HUDEP-2 (cell line): ENCODE measurements around the gene PIGM.
A peak's percentile ranks its signal among the peaks of the same experiment; 100 is the strongest.
"Not testable (repeated sequence)": the region's sequence is repeated elsewhere in the genome, so short reads cannot be mapped to it uniquely, and the experiment has no call there.

Experiments
- DNase-seq, 76 experiments: peaks; one replicate each; lab custom pipeline; 2025; ENCODE audit not compliant: unreplicated experiment in 76 of 76; lab: John Stamatoyannopoulos, UW

The PIGM gene

DNA sequence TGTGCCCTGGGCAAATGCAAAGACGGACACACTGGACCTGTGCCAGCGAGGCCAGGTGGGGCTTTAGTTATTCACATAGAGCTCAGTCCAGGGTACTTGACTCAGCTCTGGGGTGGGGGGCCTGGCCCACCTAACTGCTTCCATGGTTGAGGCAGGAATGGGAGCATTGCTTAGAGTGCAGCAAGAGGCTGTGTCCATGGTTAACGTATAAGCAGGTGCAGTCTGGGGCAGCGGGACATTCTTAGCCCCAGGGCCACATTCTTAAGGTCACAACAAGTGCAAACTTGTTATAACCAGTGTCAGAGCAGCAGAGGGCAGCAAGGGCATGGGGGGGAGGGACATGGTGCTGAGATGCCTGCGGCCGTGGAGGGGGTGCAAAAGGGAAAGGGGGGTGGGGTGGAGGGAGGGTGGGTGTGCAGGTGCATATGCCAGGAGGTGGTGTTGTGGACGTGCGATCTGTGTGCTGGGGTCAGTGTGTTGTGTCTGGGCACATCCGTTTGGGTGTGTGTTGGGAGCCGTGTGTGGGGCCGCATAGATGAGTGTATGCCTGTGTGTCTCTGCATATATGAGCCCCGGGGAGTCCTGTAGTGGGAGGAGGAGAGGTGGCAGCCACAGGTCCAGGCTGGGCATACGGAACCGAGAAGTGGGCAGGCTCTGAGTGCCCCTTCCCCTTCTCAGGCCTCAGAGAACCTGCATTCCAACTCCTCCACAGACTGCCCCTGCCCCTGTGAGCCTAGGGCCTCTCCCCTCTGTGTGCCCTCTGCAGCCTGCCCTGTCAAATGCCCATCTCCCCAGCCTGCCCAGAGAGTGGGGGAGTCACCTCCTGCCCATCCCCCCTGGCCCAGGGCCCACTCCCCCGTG, 29.8 kb upstream of the PIGM start:
- no peak for DNase-seq

DNA sequence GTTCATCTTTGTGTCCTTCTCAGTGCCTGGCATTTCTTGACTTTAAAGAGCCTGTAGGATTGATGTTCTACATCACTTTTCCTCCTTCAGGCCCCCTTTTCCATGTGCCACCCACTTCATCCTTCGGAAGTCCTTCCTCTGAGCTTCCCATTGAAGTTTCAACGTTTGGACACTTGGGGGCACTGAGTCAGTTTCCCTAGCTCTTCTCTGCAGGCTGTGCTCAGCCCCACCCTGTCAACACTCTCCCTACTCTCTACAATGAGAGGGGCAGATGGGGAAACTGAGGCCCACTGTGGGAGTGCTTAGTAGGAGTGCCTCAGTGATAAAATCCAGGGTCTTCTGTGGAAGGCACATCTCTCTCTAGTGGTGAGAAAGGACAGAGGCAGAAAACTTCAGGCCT, 26.3 kb upstream of the PIGM start:
- DNase-seq, result peak in 1 of 76 experiments; percentile 7

DNA sequence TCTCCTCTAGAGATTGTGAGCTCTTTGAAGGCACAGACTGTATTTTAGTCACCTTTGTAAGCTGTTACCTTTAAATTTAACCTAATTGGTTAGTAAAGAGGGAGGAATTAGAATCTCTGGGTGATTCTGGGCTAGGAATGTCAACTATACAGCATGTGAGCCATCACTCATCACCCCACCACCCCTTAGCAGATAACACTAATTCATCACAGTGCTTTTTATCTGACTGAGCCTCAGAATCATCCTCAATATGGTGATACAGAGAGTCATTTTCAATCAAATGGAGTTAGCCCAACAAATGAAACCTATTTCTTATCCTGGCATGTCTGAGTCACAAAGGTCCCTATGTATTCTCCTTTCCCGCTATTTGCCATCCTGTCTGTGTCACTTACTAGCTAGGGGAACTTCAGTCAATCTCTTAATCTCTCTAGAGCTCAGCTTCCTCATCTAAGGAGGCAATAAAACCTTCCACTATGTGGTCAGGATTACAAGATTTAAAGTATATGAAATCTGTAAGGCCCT, 24.9 kb upstream of the PIGM start:
- DNase-seq, result no peak

DNA sequence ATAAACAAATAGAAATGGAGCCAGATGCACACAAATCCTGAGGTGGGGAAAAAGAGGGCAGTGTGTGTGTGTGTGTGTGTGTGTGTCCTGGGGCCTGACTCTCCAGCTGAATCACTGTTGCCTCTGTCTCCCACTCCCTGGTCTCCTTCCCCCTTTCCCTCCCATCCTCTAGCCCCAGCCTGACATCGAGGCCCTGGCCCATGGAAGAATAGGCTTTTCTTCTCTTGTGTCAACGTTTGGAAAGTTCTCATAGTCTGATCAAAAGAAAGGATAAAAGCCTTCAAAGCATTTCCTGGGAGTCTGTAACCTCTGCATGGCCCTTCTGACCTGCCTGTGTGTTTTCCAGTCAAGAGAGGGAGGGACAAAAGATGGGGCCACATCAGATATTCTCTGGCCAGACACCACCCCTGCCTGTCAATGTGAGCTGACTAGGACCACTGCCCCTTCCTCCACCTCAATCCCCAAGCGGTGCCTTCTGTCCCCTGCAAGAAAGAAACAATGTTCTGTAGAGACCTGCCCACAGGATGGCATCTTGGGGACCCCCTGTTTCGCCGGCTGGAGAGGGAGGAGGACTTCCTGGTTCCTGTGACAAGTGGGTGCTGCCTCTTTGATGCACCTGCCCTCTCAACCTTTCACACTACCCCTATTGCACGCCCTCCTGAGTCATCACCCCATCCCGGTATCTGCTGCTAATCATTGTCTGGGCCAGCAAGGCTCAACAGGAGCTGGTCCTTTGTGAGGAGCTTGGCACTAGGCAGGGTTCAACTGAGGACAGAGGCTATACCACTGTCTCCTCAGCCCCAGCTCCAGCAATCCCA, 22.0 kb upstream of the PIGM start:
- DNase-seq, result no peak

DNA sequence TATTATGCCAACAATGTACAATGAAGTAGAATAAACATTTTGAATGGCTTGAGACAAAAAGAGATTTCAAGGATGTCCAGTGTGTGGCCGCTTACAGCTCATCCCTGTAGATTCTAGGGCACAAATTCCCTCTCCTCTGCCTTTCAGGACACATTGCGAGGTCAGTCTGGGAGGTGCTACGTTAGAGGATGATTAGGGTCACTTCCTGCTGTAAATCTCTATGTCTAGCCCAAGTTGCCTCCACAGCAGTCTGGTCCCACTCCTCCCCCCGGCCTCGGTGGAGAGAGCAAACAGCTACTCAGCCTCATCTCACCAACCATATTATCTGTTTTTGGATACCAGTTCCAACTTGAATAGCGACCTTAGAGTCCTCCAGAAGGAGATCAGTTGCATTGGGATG, 21.1 kb upstream of the PIGM start:
- DNase-seq, result no peak

DNA sequence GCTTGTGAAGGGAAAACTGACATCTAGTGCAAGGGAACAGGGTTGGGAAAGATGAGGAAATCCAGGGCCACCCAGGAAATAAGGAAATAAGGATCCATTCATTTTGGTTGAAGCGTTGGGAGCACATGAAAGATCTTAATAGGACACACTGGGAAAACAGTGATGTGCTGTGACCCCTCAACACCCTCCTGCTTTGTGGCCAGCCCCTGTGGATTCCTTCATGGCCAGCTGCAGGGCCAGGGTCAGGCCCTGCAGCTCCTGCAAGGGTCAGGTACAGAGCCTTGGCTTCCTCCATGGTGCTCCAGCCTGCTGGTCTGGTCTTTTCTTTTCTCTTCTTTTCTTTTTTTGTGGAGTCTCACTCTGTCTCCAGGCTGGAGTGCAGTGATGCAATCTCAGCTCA, 18.8 kb upstream of the PIGM start:
- no peak for DNase-seq

DNA sequence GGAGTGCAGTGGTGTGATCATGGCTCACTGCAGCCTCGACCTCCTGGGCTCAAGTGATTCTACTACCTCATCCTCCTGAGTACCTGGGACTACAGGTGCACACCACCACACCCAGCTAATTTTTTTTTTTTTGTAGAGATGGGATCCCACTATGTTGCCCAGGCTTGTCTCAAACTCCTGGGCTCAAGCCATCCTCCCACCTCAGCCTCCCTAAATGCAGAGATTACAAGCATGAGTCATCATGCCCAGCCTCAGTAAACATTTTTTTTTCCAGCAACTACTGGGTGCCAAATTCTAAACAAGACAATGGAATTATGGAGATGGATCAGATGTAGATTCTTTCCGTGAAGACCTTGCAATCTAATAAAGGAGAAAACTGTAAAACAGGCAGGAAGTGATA, 18.4 kb upstream of the PIGM start:
- not testable (repeated sequence) for DNase-seq

DNA sequence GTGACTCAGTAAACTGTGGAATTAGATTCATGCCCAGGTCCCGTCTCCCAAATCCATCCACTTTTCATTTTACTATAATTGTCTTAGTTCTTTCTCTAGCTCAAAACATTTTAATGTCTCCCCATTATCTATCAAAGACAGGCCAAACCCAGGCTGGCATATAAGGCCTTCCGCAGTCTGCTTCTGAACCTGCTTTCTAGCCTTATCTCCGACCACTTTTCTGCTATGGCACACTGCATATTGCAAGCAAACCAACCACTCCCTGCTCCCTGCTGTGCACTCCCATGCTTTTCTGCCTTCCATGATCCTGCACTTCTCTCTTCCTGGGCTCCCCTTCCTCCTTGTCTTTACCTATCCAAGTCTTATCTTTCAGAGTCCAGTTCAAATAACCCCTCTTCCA, 17.3 kb upstream of the PIGM start:
- DNase-seq, result peak in 62 of 76 experiments; percentile 4 to 75 (median 38)

DNA sequence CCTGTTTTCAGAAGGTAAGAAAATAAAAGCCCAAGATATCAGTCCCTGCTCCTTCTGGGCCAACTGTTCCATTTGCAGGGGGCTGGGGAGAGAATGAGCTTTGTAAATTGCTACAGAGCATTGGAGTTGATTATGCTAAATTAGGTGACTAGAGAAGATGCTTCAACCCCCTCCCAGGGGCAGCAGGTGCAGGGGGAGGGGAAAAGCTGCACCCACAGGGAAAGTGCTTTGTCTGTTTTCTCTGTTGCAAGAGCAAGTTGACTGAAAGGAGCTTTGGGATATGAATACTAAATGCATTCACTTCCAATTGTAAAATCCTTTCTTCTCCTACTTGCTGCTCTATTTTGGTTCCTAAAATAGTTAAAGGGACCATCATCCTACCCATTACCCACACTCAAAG, 16.5 kb upstream of the PIGM start:
- DNase-seq, result no peak

DNA sequence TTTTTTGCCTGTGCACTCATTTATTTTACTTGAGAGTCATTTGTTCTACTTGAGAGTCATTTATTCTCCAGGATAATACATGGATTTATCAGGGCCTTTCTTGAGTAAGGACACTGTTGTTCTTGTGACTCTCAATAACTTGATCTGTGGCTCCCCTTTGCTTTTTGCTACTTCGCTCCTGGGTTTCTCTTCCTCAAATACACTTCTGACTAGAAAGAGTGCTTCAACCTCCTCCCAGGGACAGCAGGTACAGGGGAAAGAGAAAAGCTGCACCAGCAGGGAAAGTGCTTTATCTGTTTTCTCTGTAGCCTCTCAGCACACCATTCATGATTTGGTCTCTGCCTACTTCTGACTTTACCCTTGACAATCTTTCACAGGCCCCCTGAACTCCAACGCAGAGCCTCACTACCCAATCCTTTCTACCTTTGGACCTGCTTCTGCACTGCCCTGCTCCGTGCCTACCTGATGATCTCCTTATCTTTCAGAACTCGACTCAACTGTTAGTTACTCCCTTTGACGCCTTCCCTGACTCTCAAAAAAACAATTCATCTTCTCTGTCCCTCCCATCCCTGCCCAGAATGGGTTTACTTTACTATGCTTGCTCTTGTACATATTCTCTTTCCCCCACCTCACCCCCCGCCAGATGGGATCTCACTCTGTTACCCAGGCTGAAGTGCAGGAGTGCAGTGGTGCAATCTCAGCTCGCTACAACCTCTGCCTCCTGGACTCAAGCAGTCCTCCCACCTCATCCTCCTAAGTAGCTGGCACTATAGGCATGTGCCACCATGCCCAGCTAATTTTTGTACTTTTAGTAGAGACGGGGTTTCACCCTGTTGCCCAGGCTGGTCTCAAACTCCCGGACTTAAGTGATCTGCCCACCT, 15.6 kb upstream of the PIGM start:
- DNase-seq, result peak in 4 of 76 experiments; percentile 6 to 13 (median 11)

DNA sequence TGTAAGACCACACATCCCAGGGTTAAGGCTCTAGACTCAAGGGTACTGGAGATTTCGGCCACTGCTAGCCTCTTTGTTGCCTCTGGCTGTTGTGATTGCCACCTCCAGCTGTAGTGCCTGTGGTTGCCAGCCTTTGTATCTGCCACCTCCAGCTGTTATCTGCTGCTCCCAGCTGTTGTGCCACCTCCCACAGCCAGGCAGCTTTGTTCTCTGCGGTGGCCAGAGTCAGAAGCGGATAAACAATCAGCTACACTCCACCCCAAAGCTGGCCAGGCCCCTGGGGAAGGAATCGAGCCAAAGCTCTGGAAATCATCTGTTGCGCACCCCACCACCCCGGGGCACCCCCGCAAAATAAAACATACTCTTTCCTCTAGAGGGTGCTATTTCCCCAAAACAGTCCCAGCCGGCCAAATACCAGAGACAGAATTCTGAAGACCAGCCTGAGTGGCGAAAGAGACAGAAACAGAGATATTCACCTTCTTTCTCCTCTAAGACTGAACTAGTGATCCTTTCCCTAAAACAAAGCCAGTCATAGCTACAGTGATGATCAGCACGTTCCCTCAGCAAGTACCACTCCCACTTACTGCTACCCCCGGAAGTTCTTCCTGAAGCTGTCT, 14.8 kb upstream of the PIGM start:
- DNase-seq, result peak; percentile 25 to 99 (median 97)

DNA sequence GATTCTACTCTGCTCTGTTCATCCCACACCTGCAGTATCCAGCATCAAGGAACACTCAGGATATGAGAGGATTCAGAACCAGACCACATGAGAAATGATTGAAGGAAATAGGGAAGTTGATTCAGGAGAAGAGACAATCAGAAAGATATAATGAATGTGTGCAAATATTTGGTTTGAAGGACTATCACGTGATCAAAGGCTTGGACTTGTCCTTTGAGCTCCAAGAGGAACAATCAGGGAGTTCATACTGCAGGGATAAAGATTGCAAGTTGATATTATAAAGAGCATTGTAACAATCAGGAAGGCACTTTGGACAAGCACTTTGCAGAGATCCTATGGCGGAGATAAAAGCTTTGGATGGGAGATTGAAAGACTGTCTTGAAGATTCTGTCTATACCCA, 13.9 kb upstream of the PIGM start:
- no peak for DNase-seq

DNA sequence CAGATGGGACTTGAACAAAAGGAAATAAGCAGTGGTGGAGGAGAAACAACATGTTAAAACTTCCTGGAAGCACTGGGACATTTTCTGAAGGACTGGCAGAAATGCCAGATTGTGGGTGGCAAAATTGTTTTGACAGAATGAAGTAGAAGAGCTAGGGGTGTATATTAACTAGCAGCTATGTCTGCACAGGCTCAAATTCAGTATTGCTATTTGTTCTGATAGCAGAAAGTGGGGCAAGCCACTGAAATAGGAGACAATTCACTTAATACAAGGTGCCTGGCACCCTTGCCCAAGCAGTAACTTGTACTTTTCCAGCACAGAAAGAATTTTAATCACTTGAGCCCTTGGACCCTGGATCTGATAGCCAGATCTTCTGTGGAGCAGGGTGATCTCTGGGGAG, 11.8 kb upstream of the PIGM start:
- DNase-seq, result no peak

DNA sequence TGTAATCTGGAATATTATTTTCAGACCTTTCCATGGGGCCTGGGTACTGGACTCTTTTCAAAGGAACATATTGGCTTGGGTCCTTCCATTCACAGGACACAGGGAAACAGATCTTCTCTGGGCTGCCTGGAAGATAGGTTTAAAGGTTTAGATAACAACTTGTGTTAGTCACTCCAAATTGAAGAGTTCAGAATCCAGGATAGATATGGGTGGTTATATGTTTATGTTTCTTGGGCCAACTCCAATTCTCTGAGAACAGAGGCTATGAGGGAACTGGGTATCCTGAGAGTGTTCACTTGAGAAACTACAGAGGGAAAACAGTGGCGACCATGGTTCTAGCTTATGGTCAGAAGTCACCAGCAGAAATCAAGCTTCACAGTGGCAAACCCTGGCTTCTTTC, 8.7 kb upstream of the PIGM start:
- DNase-seq, result no peak

DNA sequence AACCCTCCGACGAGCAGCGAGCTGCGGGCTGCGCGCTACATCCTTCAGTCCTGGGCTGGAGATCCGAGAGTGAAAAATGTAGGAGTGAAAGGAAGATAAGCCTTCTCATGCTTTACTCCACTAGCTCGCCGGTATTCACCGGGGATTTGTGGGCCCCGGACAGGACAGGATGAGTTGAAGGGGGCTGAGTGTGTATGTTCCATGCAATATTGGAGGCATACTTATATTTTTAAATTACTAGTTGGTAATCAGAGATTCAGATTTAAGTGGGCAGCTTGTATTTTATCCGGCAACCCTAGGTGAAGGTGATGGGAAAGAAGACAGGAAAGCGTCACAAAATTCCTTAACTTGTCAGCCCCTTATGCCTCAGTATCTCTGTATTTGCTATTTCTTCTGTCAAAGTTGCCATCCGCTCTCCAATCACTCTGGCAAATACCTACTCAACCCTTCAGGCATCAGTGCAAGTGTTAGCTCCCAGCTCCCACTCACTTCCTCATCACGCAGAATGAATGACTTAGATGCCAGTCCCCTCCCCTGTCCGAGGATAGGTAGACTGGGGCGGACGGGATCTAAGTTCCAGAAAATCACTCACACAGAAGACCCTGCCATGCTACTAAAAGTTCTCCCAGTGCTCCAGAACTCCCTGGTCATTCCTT, 503 bp upstream of the PIGM start:
- DNase-seq, result no peak

DNA sequence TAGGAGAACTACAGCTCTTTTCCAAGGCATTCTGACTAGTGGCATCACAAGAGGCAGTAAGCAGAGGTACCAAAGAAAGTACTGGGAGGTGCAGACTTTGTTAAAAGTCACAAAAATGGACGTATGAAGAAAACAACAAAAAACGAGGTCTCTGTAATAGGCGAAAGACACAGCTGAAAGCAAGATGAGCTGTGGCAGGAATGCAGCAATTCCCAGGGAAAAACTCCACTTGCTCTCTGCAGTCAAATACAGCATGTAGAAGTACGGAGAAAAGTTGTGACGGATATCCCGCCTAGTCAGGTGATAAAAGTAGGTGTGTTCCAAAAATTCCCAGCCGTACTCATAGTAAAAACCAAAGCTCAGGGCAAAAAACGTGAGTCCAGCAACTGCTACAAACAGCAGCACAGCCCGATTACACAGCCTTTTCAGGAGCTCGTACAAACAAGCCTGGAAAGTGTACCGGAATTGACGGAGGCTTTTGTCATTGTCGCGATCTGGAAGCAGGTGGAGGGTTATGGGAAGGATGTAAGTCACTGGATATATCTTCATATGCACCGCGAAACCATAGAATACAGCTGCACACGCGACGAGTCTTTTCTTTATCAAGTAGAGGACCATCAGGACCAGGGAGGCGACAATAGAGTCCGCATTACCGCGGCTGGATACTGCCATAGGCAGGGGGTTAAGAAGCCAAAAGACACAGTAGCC, 979 bp downstream of the PIGM start:
- peak in 6 of 76 experiments; percentile 23 to 32 (median 28) for DNase-seq

DNA sequence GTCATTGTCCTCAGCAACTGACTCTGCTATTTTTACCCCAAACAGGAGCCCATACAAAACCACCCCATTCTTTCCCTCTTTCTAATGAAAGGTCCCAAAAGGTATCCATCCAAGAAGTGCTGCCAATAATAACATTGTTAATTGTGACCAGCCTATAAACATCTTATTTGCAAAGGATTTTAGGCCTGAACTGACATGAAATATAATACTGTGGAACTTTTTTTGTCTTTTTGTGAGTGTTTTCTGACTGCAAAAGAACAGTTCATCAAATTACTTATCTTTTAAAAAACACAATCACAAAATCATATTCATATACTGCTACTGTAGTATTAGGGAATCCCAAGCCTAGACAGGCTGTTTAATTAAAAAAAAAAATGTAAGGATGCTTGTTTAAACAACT, 3.4 kb downstream of the PIGM start:
- DNase-seq, result no peak

DNA sequence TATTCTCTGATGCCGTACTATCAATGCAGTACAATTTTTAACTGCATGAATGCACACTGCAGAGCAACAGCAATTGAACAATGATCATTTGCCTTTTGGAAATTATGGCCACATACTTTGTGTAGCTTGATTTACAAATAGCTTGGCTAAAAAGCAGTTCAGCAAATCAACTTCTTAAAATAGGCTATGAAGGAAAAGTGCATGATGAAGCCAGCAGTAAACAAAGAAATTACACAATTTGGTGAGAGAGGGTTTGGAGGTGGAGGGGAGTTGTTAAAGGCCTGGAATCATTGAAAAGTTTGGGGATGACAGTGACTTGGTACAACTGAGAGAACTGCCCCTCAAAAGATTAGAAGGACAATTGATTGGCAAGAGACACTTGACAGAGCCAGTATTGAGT, 6.5 kb downstream of the PIGM start:
- no peak for DNase-seq
